Activated CD8-positive, alpha-beta memory T cell treated with anti-CD3 and anti-CD28 coated beads, Interleukin-2, amount 50 U/mL, for 1 hour (primary cell): ENCODE measurements around the gene HGD.
A peak's percentile ranks its signal among the peaks of the same experiment; 100 is the strongest.
"Not testable (repeated sequence)": the region's sequence is repeated elsewhere in the genome, so short reads cannot be mapped to it uniquely, and the experiment has no call there.

Experiments used
- DNase-seq: peaks from one replicate; pipeline ENCODE4 v3.0.0-alpha.2; 2020; ENCODE audit errors: extremely low read depth

Gene HGD

DNA sequence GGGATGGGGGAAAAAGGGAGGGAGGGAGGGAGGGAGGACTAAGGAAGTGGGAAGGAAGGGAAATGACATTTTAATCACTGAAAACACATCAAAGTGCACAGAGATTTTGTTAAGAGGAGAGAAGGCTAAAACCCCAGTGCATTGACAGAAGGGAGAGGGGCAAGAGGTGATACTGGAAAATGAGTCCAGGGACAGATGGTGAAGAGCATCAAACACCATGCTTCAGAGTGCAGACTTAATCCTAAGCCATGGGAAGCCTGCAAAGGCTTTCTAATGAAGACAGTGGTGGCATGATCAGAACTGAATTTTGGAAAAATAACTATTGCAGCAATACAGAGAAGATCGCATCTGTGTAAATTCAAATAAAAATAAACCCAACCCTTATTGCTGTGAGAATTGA is 41.8 kb downstream of the HGD start:
- no peak for DNase-seq

DNA sequence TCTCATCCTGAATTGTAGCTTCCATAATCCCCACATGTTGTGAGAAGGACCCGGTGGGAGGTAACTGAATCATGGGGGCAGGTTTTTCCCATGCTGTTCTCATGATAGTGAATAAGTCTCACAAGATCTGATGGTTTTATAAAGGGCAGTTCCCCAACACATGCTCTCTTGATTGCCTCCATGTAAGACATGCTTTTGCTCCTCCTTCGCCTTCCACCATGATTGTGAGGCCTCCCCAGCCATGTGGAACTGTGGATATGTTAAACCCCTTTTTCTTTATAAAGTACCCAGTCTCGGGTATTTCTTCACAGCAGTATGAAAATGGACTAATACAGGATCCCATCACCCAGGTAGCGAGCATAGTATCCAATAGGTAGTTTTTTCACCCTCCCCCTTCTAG is 43.2 kb downstream of the HGD start:
- DNase-seq, result not testable (repeated sequence)

DNA sequence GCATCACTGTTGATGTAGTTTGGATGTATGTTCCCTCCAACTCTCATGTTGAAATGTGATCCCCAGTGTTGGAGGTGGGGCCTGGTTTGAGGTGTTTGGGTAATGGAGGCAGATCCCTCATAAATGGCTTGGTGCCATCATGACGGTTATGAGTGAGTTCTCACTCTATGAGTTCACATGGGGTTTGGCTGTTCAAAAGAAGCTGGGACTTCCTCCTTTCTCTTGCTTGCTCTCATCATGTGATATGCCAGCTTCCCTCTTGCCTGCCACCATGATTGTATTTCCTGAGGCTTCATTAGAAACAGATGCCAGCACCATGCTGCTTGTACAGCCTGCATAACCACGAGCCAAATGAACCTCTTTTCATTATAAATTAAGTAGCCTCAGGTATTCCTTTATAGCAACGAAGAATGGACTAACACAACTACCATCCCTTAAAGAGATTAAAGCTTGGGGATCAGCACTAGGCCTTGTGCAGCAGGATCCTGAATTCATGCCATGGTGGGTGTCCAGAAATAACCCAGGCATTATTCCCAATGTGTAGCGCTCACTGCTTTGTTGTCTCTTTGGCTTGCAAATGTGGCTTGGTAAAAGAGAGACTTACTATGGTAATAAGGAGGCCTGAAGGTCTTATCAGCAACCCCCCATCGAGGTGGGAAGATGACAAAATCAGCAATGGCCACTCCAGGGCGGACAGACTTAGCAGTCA is 44.0 kb downstream of the HGD start:
- DNase-seq, result no peak

DNA sequence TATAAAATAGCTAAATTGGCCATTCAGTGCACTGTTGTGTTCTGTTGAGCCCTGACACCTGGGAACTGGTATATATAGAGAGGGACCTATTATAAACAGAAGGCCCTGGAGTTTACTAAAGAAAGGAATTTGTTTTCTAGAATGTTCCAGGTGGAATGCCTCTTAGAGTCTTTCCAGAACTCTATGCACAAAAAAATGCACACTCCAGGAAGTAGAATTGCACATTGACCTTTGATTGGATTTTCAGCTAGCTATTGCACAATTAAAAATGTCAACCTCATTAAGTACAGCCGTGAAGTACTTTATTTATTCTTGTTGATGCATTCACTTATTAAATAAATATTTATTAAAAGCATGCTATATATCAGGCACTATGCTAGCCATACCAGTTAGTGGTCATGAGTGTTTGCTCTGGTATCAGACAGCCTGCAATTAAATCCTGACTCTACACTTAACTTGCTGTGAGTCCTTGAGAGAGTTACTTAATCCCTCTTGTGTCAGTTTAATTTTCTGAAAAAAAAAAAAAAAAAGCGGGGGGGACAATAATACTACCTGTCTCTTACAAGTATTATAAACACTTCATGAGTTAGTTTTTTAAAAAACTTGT is 45.1 kb downstream of the HGD start:
- no peak for DNase-seq

DNA sequence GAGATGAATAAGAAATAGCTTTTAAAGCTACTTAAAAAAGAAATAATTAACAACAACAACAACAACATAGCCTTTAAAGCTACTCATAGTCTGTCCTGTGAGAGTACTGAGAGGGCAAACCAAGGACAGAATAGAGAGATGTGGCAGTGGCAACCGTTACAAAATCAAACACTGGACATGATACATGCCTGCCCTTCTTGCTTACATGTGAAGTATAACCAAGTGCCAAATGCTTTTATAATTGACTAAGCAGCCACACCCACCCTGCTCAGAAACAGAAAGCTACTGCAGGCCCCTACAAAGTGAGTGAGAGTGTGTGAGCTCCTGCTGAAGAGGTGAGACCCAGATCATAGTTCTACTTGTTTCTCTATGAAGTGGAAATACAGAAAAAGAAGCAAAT is 47.5 kb downstream of the HGD start:
- no peak for DNase-seq

DNA sequence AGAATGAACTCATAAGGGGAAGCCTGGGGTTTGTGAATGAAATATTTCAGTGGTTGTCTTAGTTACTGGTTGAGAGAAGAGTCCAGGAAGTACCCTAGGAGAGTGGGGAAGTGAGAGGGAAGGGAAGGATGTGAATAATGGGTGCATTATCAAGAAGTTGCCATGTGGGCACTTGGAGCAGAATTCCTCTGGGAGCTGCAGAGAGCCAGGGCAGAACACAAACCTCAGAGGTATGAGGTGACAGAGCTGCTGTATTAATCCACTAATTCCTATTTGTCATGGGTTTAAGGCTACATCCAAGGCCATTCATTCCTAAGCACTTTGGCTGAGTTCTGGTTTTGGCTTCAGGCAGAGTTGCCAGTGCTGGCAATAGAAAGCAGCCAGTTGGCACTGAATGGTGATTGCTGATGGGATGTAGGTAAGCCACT is 56.9 kb downstream of the HGD start:
- no peak for DNase-seq

DNA sequence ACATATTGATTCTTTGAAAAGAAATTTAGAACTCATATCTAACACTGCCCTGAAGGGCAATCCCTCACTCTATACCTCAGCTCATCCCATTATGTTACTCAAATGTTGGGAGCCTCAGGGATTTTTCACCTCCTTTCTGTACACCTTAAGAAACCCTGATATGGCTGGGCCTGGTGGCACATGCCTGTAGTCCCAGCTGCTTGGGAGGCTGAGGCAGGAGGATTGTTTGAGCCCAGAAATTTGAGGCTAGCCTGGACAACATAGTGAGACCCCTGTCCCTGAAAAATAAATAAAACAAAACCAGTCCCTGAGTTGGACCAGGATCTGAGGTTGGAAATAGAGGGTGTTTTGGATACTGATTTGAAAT is 58.3 kb downstream of the HGD start:
- no peak for DNase-seq

DNA sequence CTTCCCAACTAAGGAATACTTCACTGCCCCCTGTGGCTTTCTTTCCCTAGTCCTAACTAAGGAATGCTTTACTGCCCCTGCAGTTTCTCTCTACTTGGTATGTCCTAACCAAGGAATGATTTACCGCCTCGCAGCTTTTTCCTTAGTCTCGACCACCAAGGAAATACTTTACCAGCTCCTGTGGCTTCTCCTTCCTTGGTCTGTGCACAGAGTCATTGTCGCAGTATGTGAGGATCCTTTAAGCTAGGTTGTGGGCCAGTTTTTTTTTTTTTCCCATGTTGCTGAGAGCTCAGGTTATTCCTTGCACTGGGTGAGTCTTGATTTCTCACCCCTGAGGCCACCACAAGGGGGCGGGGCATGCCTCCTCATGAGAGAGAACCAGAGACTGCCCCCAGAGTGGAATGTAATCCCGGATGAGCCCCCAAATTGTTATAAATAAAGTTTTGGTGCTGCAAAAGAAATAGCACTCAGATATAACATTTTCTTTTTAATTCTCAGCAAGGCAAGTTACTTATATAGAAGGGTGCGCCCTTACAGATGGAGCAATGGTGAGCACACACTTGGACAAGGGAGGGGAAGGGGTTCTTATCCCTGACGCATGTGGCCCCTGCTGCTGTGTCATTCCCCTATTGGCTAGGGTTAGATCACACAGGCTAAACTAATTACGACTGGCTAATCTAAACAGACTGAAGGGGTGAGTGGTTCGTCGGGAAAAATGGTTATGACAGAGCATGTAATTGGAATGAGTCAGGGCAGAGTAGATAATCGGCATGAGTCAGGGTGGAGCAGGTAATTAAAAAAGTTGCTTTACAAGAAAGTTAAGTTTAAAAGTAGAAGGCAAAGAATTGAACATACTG is 58.9 kb downstream of the HGD start:
- no peak for DNase-seq

DNA sequence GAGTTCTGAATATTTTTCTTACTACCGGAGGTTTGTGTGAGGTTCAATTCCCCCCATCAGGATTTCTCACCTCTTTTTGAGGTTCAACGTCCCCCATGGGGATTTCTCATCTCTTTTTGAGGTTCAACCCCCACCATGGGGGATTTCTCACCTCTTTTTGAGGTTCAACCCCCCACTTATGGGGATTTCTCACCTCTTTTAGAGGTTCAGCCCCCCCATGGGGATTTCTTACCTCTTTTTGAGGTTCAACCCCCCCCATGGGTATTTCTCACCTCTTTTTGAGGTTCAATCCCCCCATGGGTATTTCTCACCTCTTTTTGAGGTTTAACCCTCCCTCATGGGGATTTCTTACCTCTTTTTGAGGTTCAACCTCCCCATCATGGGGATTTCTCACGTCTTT is 59.6 kb downstream of the HGD start:
- DNase-seq, result no peak

DNA sequence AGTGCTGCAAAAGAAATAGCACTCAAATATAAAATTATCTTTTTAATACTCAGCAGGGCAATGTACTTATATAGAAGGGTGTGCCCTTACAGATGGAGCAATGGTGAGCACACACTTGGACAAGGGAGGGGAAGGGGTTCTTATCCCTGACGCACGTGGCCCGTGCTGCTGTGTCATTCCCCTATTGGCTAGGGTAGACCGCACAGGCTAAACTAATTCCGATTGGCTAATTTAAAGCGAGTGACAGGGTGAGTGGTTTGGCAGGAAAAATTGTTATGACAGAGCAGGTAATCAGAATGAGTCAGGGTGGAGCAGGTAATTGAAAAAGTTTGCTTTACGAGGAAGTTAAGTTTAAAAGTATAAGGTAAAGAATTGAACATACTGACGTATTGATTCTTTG is 65.3 kb downstream of the HGD start:
- not testable (repeated sequence) for DNase-seq

DNA sequence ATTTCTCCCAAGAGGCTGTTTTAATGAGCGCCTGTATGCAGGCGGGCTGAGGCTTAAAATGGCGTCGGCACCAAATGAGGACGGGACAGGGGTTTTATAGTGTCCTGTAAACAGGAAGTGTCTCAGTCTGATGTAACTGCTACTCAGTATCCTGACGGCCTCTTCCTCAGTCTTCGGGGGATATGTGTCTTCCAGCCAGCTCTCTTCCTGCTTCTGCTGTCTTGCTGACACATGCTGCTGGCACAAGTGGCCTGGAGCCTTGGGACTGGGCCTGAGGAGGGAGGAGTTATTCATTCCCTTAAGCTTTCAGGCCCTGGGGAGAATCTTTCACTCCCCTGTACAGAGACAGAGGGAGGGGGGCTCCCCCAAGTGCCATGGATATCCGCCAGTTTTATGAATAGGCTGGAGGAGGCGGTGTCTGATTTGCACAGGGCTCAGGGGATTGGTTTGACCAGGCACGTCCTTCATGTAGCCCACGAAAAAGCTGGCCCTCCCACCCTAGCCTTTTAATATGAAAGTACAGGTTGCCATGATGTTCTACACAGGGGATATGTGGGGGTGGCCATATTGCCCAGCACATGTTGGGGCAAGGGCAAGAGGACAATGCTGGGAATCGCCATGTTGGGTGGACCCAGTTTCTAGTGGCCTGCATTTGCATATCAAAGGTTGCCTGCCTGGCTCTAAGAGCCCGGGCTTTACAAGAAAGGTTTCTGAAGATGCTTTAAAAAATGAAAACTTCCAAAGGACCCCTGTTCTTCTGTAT is 66.0 kb downstream of the HGD start:
- no peak for DNase-seq

DNA sequence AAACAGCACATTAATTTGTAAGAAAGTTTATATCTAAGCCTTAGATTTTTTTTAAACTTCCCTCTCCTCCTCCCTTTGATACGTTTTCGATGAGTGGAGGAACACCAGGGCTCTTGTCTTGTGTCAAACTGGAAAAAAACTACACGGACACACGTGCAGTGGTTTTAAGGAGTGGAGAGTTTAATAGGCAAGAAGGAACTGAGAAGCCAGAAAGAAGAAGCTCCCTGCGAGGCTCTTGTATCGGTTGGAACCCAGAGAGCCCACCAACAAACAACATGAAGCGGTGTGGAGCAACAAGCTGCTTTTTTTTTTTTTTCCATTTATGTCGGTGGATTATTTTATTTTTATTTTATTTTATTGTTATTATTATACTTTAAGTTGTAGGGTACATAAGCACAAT is 67.3 kb downstream of the HGD start:
- DNase-seq, result no peak

DNA sequence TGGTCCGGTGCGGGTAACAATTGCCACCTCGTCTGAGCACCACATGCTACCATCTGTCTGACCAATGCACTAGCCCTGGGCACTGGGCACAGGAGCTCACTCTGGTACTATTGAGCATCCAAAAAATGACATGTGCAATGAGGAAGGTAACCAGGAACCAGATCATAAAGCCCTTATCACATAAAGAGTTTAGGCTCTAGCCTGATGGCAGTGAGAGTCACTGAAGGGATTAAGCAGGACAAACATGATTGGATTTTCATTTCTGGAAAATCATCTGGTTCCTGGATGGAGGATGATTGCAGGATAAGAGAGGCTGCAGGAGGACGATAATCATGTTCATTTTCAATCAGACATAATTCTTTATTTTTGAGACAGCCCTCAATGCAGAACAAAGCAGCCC is 73.5 kb downstream of the HGD start:
- no peak for DNase-seq

DNA sequence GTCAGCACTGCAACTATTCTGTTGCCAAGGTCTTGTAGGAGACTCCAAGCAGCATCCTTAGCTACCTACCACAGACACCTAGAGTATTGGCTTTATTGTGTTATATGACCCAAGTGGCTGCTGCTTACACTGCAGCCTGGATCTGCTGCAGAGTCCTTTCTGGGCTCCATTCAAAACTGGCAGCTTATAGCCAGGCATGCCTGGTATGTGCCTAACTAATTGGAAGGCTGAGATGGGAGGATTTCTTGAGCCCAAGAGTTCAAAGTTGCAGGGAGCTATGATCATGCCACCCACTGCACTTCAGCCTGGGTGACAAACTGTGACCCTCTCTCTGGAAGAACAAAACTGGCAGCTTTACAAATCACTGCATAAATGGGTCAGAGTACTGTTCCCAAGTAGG is 77.3 kb downstream of the HGD start:
- no peak for DNase-seq

DNA sequence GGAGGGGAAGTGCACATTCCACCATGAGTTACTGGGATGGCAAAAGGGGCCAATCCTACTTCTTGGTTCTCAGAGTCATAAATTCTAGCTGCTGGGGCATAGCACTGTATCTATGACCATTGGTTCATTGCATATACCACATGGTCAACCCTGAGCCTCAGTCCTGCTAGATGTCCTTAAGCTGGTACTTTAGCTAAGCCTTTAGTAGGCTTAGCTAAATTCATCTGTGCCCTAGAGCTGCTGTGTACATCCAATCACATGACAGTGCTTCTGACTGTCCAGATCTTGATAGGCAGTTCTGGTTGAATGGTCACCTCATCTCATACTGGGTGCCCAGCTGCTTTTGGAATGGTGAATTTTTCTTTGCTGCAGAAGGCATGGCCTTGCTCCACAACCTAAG is 77.7 kb downstream of the HGD start:
- DNase-seq, result no peak

DNA sequence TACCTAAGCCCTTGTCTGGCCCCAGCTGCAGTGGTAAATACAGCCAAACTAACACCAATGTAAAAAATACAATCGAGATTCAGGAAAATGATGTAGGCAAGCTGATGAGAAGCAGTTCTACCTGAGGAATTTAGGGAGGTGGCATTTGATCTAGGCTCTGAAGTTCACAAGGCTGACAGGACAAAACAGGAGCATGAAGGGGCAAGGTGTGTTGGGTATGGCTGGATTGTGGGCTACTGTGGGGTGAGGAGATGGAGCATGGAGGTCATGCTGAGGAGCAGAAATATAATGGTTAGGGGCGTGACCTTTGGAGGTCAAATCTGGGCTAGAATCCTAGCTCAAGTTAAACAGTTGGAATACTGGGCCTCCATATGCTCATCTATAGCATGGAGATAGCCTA is 79.4 kb downstream of the HGD start:
- DNase-seq, result no peak

DNA sequence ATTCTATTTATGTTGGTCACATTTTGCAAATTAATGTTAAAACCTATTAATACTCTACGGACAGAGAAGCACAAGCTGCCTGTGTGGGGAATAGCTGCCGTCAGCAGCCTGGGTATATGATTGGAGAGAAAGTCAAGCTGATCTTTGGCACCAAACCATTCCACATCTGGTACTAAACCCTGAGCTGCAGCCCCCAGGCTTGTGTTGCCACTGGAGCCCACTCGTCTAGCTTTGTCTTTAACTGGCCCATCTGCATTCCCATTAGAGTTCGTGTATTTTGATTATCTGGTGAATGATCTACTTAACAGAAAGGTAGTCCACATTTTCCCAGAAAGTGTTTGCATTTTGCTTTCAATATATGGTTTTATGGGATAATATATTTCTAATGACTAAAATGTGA is 80.5 kb downstream of the HGD start:
- DNase-seq, result no peak

DNA sequence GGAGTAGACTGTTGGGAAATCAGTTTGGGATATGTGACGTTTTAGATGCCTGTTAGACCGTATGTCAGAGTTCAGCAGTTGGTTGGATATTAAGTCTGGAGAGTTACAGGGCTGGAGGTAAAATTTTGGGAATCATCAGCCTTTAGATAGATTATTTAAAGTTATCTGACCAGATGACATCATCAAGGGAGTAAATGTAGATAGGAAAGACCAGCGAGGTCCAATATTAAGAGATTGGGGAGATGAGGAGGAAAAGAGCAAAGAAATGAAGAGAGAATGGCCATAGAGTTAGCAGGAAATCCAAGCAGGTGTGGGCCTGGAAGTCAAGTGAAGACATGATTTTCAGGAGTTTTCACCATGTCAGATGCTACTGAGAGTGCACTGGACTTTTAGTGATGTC is 82.8 kb downstream of the HGD start:
- DNase-seq, result no peak

DNA sequence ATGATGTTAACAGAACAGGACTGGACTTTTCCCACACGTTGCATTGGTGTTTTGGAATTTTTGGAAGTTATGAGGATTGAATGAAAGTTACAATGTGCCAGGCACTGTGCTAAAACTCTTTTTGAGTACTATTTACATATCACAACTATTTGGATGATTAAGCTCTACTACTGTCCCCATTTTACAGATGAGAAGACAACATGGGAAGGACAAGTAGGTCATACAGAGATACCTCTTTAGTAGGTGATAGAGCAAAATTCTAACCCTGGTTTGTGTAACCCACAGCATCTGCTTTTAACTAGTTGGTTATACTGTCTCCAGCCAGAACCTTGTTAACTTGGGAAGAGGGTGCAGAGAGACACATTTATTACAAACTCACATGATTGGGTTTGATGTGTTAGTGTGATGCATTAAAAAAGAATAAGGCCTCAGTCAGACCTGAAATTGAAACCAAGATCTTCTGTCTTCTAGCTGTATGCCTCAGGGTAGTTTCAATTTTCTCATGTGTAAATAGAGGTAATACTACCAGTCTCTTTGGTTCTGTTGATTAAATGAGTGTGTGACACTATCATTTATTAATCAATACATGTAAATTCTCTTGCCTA is 84.5 kb downstream of the HGD start:
- no peak for DNase-seq

DNA sequence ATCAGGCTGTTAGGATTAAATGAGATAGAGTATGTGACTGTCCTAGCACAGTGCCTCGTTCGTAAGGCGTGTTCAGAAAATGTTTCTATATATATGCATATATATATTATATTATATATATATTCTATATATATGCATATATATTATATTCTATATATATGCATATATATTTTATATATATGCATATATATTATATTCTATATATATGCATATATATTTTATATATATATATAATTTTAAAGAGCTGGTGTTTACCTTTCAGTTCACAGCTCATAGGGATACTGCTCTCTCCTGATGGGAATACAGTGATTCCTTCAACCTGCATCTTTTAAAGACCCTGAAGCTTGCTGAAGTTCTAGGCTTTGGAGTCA is 85.2 kb downstream of the HGD start:
- no peak for DNase-seq

DNA sequence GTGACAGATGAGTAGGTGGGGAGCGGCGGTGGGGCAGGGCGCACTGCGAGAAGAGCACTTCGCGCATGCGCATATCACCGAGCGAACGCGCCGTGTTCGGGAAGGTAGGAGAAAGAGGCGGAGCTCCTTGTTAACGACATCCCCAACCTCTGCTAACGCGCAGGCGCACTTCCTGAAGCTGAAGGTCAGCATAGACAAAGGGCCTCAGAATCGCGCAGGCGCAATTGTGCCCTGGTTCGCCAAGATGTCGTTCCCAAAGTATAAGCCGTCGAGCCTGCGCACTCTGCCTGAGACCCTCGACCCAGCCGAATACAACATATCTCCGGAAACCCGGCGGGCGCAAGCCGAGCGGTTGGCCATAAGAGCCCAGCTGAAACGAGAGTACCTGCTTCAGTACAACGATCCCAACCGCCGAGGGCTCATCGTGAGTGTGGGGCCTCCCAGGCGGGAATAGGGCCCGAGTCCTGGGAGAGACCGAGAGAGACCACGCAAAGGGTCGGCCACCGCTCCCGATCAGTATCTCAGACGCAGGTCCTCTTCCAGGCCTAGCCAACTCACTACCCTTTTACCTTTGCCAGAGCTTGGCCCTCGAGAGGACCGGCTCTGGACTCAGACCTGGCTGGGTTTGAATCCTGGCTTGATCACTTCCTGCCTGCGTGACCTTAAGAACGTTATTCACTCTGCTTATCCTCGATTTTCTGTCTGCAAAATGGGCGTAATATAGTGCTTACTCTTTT is 85.8 kb downstream of the HGD start, which contains the start of gene NDUFB4:
Gene NDUFB4, plus strand, starts transcription at position 221 of the 737 bp plus-strand sequence. Its CDS starts 24 bp downstream, at position 245.
- DNase-seq, result peak; percentile 96
